Ramos (cell line): Measurements from ENCODE around the gene PCK1.

ENCODE experiments used
- in situ Hi-C: fragments of 300-500 bp; cut with MboI; formaldehyde crosslinking; loops from one replicate; pipeline ENCODE4 v1.14.3; 2022; ENCODE audit warnings: low sequenced_read_pairs; ENCODE audit not compliant: unreplicated experiment

Gene PCK1

DNA sequence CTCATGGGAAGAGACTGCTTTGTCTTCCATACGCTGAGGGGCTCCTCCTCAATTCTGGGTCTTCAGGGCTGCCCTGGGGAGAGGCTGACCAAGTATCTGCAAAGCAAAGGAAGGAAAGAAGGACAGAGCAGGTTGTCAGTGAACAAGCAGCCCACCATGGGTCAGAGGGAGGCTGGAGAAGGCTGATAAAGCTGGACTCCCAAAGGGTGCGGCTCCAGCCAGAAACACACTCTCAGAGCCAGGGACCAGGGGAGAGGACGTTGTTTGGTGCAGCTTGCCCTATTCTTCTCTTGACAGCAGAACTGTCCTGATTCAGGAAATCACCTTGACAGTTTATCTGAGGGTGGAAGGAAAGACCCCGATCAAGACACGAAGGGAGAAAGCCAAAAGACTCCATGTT is 25.6 kb upstream of the PCK1 start:
- in situ Hi-C loops: no loop called here

DNA sequence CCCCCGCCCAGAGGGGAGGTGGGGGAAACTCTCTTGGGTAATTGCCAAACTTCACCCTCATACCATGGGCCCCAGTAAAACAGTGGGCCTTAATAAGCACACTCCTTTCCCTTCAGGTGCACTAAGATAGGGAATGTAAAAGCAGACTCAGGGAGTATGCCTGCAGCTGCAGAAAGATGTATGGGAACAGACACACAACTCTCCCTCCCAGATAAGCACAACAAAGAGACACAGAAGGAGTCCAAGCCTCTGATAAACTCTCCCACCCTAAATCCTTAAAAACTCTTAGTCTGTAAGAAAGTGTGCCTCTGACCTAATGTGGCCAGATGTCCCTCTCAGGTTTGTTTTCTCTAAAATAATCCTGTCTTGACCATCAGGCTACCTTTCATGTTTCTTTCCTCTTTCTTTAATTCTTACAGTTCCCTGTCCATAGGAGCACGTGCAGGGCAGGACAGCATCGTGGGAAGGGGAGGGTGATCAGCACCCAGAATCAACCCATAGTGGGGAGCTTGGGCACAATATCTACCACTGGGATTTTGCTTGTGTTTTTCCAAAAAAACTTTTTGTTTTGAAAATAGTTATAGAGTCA is 24.7 kb upstream of the PCK1 start:
- in situ Hi-C loops: no loop called here

DNA sequence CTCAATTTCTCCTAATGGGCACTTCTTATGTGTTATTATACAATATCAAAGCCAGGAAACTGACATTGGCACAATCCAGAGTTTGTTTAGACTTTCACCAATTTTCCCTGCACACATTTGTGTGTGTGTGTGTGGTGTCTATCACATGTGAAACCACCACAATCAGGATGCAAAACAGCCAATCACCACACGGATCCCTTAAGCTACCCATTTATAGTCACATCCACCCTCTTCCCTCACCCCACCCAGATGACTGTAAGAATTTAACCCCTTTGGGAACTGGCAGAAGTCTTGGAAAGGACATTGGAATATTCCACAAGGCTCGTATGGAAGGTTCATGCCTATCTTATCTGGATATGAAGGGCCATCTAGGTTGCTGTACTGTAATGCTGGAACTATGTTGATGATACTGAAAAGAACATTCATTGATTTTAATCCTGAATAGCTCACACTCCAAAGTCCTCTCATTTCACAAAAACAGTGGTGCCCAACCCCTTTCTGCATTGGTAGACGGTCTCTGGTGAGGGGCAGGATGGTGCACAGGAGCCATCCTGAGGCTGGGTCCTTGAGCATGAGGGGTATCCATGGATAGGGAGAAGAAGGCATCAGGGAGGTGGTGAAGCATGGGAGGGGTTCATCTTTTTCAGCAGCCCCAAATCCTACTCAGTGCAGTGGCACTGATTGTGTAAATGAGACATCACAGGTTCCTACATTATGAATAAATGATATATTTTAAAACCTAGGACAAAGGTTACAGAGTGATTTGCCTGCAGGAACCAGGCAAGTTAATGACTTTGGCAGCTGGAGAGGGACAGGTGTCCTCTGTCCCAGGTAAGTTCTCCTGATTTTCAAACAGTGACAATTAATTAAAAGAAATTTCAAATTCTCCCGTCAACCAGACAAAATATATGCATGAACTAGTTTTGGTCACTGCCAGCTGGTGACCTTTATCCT is 23.9 kb upstream of the PCK1 start:
- in situ Hi-C loops: no loop called here

DNA sequence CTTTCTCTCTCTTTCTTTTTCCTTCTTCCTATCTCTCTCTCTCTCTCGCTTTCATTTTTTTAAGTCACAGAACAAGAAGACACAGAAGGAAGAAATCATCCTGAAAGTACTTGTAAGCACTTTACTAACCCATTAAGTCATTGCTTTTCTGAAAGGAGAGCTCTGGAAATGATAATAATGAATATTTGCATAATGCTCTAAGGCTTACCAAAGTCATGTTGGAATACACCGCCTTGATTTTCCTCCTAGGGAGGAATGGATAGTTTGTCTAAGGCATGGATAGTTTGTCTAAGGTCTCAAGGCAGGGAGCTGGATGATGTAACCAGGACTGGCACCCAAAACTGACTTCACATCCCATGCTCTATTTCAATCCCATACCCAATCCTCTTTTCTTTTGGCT is 23.1 kb upstream of the PCK1 start:
- in situ Hi-C loops: no loop called here

DNA sequence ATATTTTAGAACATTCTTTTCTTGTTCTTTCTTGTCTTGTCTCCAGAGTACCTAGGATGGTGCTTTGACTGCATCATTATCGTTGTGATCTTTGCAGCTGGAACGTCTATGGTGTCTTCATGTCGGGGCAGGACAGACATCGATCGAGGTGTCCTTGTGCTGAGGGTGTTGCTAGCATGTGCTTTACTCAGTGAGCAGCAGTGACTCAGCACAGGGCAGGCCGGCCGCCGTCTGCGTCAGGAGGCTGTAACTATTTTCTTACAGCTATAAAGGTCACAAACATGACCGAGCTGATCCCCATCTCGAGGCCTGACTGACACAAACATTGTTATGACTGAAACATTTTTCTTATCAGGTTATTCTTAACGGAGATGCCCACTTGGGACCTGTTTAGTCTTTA is 21.0 kb upstream of the PCK1 start:
- in situ Hi-C loops: no loop called here

DNA sequence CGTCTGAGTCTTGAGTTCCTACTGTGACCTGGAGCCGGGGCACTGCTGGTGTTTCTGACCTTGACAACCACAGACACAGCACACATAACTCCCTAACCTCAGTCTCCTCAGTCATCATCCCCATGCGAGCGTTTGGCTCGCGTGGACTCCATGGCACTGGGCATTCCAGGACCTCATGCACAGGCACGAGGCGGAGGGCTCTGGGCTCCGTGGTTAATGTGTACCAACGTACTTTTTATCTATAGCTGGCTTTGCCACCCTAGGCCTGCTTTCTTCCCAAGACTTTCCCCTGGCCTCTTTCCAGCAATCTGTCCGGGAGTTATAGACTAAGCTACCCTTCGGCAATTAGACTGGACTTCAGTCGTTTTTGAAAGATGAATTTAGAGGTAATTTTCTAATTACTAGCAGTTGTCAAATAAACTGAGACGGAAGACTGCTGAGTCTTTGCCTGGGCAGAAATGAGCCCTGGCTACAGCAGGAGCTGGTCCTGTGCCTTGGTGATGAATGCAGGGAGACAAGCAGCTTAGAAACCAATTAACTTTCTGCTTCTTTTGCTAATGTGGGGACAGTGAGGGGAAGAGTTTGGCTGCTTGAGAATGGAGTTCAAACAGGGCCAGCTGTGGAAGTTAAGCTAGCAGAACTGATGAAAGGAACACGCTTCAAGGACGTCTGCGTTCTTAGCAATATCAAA is 19.9 kb upstream of the PCK1 start:
- in situ Hi-C loops: no loop called here

DNA sequence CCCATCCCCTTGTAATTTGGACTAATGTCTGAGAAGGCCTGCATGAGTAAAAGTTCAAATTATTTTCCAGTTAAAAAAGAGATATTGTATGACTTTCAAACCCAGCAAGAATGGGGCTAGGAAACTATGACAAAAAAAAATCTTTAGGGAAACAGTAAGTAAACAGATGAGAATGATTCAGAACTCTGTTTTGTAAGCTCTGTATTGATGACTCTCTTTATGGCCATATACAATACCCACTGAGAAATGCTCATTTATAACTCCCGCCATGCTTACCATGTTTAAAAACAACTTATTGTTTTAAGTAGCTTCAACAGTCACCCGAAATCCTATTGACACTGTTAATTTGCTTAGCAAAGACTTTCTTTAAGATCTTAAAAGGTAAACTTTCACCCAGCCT is 17.2 kb upstream of the PCK1 start:
- in situ Hi-C loops: no loop called here

DNA sequence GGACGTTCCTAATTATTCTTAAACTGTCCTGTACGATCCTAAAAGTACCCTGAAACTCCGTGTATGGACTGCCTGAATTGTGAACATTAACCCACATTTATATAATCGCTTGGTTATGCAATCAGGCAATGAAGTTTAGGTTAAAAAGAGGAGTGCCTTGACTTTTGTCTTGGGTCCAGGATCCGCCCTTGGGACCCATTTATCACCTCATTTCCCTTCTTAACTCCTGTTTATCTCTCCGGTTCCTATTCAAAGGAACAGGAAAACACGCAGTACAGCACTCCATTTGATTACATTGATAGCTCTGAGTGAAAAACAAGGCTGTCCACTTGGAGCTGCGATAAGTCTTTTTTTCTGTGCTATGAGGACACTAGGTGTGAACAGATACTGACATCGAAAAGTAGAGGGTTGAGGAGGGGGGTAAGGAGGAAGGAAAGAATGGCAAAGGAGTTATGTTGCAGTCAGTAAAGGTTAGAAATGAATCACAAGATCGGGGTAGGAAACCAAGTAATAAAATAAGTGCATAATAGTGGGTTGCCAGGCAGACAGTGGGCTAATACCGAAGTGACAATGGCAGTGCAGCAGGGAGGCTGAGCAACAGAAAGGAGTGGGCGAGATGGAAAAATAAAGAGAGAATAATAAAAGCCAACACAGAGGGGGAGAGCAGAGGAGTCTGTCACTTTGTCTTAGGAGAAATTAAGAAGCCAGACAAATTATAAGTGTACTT is 15.9 kb upstream of the PCK1 start:
- in situ Hi-C loops: no loop called here

DNA sequence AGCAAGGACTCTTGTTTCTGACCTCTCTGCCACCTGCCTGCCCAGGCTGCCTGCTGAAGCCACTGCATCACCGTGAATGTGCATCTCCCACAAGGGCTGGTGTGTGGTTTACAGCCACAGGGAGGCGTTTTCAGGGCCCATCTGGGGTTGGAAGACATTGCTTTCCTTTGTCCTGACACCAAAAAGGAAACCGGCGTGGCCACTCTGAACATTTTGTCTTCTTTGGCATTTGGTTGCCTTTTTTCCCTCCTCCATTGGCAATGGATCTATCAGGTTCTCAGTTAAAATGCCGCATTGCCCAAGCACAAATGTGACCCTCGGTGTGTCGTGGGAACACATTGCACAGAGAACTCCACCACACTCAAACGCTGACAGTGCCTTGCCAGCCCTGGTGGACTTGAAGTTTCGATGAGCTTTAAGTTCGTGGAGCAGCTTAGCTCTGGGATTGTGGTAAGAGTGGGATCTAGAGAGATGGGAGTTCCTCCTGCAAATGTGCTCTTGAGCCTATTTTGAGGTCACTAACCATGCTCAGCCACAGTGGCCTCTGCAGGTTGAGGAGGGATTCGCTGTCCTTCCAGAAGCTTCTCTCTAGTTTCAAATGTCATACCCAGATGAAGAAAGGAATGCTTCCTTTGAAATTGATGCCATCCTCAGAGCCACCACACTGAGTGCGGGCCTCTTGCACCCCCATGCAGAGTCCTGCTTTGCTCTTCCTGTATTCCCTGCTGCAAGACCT is 14.8 kb upstream of the PCK1 start:
- in situ Hi-C loops: no loop called here

DNA sequence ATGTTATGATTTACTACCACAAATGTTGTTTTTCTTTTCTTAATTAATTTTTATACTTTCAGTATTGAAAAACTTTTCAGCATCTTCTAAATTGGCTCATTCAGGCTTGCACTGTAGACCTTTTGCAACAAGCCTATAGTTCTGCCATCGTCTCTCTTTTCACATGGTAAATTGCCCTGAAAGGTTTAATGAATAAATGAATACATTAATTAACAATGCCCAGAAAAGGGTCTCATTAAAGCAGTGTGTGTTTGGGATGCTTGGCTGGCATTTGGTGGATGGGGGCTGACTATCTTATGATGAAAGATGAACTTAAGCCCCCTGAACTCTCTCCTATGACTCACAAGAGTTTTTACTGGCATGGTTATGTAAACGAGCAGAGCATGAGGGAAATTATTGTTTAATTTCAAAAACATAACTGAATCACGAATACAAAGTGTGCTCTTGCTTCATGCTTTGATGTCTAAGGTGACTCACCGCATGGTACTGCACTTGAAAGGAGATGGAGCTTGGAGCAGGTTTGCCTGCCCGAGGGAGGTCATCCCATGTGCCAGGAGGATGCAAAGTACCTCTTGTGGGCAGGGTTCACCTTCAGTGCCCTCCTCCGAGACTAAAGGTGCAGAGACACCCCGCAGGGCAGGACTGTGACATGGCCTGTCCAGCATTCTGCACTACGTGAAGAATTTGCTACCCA is 13.8 kb upstream of the PCK1 start:
- in situ Hi-C loops: no loop called here

DNA sequence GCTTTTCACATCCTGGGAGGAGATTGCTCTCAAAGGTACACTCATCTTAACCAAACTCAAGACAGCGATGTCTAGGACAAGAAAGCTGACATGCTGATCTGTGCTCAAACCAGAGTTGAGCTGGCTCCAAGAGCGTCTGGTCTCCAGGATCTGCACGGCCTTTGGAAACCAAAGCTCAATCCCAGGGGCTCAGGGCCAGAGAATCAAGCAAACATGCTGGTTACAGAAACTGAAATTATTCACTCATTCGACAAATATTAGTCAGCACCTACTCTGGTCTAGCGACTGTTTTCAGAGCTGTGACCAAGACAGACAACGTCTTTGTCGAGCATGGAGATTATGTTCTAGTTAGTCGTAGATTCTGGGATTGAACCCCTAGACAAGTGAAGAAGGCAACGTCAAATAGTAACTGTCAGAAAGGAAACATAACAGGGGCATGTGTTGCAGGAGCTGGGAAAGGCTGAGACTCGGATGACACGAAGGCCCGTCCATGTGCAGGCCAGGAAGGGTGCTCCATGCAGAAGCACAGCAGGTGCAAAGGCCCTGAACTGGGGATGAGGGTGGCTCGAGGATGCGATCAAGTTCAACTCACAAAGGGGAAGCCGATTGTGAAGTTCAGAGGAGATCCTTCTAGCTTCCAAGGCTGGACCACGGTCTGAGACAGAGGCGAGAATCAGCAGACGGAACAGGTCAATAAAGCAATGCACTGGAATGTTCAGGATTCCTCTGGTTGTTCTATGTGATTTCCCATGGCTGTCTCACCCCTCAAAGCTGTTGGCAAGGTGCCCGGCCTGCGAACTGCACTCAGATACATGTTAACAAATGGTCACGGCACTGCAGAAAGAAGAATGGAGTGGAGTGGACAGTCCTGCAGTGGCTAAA is 12.5 kb upstream of the PCK1 start:
- in situ Hi-C loops: no loop called here

DNA sequence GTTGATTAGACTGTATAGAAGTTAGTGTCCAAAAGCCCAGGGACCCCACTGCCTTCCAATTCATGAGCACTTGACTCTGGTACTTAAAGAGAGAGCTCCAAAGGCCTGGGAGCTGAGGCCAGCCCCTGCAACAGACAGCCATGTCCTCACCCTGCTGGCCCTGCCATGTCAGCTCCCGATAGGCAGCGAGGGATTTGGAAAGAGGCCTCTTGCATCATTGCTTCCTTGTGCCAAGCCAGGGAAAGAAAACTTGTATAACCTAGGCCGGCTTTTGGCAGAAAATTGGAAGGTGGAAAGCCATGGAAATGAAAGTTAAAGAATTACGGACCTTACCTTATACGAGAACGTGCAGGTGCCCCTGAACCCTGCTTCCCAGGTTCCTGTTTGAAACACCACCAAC is 8.4 kb upstream of the PCK1 start:
- in situ Hi-C loops: no loop called here

DNA sequence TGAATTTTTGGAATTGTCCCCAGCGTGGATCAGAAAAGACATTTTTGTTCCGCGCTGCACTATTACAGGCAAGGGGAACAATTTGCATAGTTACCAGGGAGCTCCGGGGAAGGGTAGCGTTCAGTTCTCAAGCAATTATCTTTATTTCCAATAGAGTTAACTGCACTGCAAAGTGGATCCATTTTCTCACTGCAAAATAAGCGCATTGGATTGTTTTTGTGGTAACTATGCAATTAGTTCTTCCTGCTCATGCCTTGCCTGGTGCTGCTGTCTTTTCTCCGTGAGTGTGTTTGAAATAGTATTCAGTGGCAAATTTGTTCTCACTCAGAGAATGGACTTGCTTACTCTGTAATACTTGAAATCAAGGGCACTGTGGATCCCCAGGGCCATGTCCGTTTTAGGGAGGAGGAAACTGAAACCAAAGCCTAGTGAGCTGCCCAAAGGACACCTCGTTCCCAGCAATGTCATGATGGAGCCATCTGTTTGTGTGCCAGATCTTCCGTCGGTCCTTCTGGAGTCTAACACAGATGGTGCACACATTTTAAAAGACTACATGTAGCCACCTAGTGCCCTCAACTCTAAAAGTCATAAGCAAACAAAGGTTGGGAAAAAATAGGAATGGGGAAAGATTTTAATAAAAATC is 7.4 kb upstream of the PCK1 start:
- in situ Hi-C loops: no loop called here

DNA sequence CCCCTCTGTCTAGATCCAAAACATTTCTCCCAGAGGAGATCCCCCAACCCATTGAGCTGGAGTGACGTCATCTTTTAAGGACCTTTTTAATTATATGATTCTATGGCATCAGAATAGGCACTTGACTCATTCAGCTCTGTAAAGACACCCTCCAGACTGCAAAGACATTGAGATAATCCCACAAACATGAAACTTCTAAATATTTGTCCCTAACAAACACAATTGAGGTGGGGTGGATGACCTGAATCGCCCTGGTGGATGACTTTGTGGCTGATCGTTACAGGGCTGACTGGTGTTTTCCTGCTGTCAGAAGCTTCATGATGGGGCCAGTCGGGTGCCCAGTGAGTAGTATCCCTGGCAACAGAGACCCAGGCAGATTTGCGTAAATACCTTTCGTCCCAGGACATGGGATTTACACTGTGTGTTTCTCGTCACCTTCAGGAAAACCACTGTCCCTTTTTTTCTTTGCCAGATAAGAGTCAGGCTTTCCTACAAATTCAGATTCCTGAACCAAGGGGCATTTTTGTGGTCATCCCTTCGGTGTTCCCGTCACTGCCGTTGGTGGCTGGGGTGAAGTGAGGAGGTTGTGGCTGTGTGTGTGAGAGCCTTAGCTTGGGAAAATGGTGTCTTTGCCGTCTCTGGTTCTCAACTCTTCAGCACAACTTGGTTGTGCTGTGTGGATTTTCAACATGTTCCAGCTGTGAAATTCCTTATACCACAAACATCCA is 5.3 kb upstream of the PCK1 start:
- in situ Hi-C loops: no loop called here

DNA sequence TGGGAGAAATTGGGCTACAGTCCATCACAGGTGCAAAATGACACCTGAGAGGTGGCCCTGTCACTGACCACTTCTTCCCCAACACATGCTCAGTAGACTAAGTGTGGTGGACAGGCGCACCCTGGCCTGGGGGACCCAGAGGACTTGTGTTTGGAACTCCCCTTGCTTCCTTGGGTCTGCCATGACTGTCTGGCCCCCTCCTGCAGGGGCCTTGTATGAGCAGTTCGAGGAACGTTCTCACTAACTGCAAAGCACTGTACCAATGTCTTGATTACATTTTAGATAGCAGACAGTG is 4.0 kb upstream of the PCK1 start:
- in situ Hi-C loops: no loop called here

DNA sequence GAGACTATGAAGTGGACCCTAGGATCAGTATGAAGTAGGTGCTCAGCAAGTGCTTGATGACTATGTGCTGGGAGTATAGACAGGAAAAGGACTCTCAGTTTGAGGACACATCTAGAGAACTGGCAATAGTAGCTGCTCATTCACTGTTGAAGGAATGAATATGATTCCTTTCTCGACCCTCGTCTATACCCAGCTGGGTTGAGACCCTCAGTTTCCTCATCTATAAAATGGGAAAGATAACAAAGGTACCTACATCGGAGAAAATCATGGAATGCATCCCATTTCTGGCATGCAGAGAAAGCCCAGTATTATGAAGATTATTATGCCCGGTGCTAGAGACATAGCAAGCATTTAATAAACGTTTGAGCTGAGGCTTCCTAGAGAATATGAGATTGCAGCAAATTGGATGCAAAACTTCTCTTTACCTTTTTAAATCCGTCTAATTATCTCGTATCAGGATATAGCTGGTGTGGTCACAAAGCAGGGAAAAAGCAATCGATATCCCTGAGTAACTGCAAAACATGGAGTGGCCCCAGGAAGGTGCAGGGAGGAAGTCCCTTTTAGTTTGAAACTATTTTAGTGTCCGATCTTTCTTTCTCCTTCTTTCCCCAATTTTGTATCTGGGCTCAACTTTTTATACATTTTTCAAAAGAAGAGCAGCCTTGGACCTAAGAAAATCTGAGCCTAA is 2.8 kb upstream of the PCK1 start:
- in situ Hi-C loops: no loop called here
